ENCODE data around the gene NWD2.
"Not testable (repeated sequence)": the region's sequence is repeated elsewhere in the genome, so short reads cannot be mapped to it uniquely, and the experiment has no call there.

NWD2 gene, protein sequence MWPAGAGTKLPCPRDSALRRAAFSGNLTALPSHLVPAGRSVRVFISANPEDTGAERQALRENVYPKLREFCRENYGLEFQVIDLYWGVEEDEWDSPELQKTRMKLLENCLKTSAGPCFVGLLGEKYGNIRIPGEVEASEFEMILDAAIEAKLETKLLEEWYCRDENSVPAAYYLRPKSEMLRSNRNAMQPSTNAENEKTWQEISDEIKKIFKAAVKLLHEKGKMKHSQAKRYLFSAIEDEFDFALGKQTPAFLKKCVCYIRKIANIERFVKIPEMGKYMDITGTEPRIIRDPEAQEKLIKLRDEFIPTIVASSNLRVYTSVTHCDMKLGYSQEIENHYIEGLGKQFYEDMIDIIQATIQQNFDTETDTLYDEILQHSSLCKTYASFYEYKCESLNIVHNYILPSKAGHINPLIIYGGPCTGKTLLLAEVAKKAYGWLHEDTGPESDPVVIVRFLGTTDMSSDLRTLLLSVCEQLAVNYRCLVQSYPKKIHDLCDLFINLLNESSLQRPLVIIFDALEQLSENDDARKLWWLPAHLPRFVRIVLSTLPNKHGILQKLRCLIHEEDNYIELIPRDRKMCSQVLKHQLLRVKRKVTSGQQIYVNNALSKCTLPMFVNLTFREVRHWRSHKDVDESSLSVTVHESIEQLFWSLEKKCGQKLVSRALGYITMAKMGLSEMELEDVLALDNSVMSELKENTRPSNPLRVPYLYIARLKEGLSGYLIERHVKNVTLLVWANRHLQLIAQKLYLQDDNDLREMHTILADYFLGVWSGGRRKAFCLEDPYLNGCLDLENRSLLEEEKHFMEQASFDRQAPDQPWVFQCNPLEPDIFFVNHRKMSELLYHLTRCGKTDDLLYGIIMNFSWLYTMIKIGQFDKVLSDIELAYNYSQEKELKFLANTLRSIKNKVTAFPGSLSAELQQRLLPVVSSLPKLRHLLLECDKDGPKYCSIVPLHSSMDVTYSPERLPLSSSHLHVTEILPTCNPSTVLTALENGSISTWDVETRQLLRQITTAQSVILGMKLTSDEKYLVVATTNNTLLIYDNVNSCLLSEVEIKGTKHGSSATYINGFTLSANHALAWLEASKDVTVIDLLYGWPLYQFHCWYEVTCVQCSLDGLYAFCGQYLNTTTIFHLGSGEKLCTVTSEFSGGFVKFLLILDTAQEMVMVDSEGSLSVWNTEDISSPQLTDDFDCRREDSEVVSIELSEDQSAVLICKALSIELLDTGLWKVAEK (N-terminal part only)

DNA sequence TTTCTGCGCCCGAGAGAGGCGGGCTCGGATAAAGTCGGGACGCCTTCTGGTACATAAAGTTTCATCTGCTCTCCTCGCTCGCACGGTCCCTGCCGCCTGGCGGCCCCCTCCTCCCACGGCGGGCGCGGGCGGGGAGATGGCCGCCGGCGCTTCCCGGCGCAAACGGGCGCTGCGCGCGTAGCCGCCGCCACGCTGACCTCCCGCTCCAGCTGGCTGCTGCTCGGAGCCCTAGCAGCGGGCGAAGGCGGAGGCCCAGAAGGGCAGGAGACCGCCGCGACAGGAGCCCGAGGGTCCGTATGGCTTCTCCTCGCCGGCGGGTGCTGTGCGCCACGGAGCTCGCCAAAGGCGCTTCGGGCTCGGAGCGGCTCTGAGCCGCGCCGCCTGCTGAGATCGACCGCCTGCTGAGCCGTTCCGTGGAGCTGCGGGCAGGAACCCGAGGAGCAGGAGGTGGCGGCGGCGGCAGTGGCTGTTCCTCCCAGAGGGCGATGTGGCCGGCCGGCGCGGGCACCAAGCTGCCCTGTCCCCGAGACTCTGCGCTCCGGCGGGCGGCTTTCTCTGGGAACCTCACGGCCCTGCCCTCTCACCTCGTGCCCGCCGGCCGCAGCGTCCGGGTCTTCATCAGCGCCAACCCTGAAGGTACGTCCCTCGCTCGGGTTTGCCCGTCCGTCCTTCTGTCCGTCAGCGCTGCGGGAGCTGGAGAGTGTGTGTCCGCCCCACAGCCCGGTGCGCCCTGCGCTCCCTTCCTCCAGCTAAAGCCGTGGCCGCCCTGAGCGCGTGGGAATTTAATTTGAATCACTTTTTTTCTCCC is at the start of gene NWD2:
NWD2 (plus strand) TSS at position 161 of the 808 bp plus-strand sequence; CDS start at position 486, 325 bp downstream.
- no peak for DNase-seq

- DNase-seq = no peak
Observed at GRCh38 chr4:37197899-37198298, 46.6 kb upstream of the NWD2 start.

- DNase-seq = not testable (repeated sequence)
Observed at GRCh38 chr4:37204740-37205139, 39.8 kb upstream of the NWD2 start.

DNA sequence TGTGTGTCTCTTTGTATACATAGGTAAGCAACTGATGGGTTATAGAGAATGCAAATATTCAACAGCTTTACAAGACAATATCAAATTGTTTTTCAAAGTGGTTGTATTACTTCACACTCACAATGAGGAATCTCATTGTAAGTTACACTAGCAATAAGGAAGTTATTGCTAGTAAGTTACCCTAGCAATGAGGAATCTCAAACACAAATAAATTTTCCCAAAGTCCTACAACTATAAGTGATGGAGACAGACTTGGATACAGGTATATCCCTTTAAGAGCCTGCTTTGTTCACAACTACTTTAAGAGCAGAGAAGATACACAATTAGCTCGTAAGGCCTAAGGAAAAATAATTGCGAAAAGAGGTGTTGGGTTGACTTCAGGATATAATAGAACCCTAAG is 28.3 kb upstream of the NWD2 start:
- DNase-seq = no peak

- DNase-seq = no peak
Observed at GRCh38 chr4:37219242-37219641, 25.3 kb upstream of the NWD2 start.

DNA sequence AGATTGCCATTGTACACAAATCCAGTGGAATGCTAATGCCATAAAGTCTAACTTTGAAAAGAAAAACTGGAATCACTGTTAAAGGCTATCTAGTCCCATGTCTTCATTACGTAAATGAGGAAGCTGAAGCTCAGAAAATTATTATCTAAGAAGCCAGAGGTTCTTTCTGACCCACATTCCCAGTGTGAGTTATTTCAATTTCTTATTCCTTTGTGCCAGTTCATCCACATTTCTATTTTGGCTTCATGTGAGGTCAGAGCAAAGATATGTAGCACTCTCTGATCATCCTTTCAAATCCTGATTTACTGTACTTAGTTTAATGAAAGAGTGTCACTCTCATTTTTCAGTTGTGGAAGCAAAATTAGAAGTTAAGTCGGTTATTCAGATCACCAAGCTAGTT is 24.6 kb upstream of the NWD2 start:
- DNase-seq = no peak

DNA sequence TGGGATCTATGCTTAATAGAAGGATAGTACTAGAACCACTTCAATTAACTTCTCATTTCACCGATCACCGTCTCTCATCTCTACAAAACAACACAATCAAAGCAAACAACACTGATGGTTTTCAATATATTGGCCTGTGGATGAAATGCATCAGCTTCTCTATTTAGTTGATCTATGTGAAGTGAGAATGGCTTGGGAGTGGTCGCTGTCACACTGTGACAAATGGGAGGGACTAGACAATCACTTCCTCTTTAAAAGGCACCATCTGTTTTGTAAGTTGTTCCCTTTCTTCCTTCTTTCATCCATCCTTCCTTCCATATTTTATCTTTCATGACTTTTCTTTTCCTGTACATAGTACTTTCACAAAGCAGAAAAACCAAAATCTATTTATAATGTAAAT is 23.9 kb upstream of the NWD2 start:
- DNase-seq = no peak

GRCh38 chr4:37223732-37224131 is 20.8 kb upstream of the NWD2 start:
- no peak for DNase-seq

GRCh38 chr4:37224854-37225253 is 19.7 kb upstream of the NWD2 start:
- no peak for DNase-seq

- DNase-seq = no peak
Observed at GRCh38 chr4:37225778-37226177, 18.8 kb upstream of the NWD2 start.

DNA sequence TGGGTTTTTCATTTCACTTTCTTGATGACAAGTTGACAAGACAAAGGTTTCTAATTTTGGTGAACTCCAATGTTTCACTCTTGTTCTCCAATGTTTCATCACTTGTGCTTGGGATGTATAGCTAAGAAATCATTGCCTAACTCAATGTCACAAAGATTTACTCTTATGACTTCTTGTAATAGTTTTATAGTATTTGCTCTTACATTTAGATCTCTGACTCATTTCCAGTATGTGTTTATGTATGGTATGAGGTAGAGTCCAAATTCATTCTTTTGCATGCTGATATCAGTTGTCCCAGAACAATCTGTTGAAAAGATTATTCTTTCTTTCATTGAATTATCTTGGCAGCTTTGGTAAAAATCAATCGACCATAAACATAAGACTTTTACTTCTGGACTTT is 12.2 kb upstream of the NWD2 start:
- DNase-seq = no peak

GRCh38 chr4:37236165-37236564 is 8.4 kb upstream of the NWD2 start:
- no peak for DNase-seq

DNA sequence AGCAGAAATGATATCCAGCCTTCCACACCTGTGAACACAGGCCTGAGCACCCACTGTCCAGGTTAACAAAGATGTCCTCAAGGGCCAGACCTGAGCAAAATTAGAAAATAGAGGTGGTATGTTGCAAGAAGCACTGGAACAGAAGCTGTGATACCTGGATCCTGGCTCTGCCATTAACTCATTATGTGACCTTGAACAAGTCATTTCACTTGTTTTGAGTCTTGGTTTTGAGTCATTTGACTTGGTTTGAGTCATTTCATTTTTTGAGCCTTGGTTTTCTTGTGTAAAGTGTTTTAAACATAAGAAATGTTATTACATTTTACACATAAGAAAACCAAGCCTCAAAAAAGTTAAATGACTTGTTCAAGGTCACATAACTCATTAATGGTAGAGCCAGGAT is 2.9 kb upstream of the NWD2 start:
- no peak for DNase-seq

DNA sequence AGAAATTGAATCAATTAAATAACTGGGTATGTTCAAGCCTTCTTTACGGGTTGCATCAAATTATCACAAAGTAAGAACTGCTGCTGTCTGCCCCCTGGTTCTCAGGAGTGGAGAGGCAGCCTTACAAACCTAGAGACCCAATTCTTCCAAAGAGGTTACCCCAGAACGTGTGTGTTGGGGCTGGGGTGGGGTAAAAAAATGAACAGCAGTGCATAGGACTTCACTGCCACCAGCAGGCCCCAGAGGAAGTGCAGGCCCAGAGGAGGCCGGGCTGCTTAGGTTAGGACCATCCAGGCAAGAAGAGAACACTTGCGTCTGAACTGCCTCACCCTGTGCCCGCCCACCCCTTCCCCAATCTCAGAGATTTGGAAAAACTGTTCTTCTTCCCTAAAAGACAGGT is 1.5 kb upstream of the NWD2 start:
- DNase-seq = no peak

- no peak for DNase-seq
Observed at GRCh38 chr4:37243722-37244582, 591 bp upstream of the NWD2 start.

- DNase-seq = no peak
Observed at GRCh38 chr4:37245391-37245954, 930 bp downstream of the NWD2 start.

GRCh38 chr4:37246891-37247290 is 2.3 kb downstream of the NWD2 start:
- no peak for DNase-seq

- DNase-seq = no peak
Observed at GRCh38 chr4:37258221-37258620, 13.7 kb downstream of the NWD2 start.

GRCh38 chr4:37268319-37268718 is 23.8 kb downstream of the NWD2 start:
- no peak for DNase-seq

GRCh38 chr4:37279121-37279520 is 34.6 kb downstream of the NWD2 start:
- no peak for DNase-seq

All from activated CD4-positive, alpha-beta T cell treated with anti-CD3 and anti-CD28 coated beads, Interleukin-2, amount 50 U/mL, for 1 hour (primary cell).